HK-2 (cell line): ENCODE results near the gene AK3.

Experiments used
- DNase-seq: peaks from one replicate; pipeline ENCODE4 v3.0.0-alpha.2; 2018; ENCODE audit not compliant: unreplicated experiment

AK3 gene

GRCh38 chr9:4706021-4706420 is 35.0 kb downstream of the AK3 start:
- DNase-seq: no peak

DNA sequence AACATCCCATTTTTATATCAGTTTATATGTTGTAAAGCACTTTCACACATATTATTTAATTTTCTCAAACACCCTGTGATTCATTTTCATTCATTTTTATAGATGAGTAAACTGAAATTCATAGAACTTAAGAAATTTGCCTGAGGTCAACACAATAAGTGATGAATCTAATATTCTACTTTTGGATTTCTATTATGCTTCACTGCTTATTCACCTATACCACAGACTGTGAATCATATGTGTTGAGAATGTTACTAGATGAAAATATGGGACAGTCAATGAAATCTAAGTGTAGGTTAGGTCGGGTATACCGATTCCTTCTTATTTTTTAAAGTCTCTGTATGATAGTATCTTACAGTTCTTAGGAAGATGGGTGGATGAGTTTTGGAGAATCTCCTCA is 36.9 kb downstream of the AK3 start:
- DNase-seq: no peak

DNA sequence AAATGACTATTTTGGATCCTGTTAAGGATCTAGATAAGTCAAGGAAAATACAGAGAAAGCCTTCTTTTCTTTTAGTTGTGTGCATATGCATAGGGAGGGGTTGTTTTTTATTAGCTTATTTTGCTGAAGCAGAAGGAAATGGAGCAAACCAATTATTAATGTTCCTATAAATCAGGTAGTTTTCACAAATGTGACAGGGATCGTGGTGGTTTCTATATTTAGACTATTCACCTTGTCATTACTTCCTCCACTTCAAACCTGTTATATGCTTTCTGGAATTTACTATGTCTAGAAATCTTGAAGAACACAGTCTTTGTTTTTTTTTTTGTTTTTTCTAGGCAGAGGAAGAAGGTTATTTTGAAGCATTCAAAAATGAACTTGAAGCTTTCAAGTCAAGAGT is 39.5 kb downstream of the AK3 start:
- DNase-seq: no peak

DNA sequence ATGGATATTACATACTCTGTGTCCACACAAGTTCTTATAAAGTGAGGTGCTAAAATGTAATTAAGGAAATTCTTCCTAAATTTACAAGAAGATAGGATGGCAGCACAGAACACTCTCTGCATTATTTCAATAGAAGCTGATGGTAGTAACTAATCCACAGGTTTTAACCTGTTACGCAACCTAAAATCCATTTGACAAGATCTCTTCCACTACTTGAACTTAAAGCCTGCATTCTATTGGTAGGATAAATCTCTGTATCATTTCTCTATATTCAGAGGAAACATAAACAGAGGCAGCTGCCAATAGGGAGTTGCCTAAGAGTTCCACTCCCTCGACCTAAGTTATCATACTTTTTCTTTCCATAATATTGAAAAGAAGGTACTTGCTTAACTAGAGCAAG is 40.1 kb downstream of the AK3 start:
- no peak for DNase-seq

DNA sequence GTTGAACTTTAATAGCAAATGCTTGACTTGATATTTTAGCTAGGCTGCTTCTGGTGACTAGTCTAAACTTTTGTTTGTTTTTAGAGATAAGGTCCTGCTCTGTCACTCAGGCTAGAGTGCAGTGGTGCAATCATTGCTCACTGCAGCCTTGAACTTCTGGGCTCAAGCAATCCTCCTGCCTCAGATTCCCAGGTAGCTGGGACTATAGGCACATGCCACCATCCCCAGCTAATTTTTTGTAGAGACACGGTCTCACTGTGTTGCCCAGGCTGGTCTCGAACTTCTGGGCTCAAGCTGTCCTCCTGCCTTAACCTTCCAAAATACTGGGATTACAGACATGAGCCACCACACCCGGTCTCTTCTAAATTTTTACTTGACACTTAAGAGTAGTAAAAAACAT is 40.9 kb downstream of the AK3 start:
- DNase-seq: no peak

- DNase-seq: no peak
Measured at GRCh38 chr9:4691795-4692194, 49.2 kb downstream of the AK3 start.

DNA sequence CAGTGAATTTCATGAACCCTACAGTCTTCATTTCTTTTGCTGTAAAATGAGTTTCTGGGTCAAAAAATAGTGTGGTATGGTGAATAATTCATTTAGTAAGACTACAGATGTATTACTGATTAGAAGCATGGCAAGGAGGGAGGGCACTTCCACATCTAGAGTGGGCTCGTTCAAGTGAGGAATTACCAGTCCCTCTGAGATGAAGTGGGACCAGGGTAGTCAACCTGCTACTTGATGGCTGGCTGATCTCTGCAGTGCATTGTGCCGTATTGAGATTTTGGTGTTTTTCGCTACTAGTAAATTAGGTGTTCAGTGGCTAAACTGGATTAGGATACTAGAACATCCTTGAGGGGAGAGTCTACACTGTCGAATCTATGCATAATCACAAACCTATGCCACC is 50.9 kb downstream of the AK3 start:
- no peak for DNase-seq

- DNase-seq: no peak
Measured at GRCh38 chr9:4689687-4690104, 51.3 kb downstream of the AK3 start.

DNA sequence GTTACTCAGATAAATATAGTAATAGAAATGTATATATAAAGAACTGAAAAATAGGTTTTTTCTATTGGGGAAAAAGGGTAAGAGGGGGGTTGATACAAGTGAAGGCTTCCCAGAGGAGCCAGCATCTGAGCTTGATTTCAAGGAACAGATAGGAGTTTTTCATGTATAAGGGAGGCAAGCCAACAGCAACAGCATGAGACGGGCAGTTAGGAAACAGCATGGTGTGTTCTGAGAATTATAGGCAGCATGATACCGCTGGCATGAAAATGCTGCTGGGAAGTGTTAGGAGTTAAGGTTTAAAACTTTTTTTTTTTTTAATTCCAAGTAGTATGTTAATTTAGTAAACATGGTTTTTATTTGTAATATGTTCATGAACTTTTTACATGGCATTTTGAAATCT is 52.0 kb downstream of the AK3 start:
- no peak for DNase-seq

DNA sequence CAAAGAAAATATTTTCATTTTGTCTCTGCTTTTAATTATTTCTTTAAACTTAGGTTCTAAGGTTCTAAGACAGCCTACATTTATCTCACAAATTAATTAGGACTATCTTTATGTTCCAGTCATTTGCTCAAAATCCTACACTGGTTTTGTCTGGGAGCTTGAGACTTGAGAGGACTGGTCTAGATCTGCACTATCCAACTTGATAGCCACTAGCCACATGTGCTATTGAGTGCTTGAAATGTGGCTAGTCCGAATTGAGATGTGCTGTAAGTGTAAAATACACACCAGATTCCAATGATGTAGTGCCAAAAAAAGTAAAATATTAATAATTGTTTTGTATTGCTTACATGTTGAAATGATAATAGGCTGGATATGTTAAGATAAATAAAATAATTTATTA is 54.4 kb downstream of the AK3 start:
- DNase-seq: no peak

DNA sequence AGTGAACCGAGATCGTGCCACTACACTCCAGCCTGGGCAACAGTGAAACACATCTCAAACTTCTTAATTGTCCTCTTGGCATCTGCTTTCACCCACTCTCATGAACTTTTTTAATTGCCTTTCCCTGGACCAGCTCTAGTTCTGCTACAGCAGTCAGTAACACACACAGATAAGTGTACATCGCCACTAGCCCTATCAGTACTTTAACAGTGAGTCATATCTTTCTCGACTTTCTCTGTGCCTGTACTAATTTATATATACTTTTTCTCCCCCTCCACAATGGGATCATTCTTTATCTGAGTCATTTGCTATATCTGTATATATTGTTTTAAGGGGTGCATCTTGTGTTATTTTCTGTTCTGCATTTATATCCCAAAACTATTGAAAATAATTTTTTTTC is 54.9 kb downstream of the AK3 start:
- no peak for DNase-seq

DNA sequence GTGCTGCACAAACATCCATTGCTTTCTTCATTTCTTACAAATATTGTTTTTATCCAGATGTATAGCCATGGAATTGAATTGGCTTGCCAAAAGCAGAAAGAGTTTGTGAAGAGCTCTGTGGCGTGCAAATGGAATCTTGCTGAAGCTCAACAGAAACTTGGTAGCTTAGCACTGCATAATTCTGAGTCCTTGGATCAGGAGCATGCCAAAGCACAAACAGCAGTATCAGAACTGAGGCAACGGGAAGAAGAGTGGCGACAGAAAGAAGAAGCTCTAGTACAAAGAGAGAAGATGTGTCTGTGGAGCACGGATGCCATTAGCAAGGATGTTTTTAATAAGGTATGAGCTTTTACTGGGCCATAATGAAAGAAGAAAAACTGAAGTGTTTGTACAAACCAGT is 56.2 kb downstream of the AK3 start:
- DNase-seq: no peak

- DNase-seq: no peak
Measured at GRCh38 chr9:4680750-4681149, 60.3 kb downstream of the AK3 start.

DNA sequence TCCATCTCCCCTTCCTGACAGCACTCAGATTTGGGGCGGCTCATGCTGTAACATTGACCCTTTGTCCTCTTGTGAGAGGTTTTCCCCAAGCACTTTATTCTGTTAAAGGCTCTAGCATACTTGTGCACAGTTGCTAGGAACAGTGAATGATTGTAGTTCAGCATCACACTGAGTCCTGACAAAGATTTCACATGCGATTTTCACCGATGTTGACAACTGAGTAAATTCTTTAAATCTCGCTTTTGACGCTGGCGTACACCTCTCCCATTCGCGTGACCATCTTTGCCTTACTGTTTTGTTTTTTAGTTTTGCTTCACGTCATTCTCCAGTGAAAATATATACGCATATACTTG is 60.9 kb downstream of the AK3 start:
- no peak for DNase-seq

DNA sequence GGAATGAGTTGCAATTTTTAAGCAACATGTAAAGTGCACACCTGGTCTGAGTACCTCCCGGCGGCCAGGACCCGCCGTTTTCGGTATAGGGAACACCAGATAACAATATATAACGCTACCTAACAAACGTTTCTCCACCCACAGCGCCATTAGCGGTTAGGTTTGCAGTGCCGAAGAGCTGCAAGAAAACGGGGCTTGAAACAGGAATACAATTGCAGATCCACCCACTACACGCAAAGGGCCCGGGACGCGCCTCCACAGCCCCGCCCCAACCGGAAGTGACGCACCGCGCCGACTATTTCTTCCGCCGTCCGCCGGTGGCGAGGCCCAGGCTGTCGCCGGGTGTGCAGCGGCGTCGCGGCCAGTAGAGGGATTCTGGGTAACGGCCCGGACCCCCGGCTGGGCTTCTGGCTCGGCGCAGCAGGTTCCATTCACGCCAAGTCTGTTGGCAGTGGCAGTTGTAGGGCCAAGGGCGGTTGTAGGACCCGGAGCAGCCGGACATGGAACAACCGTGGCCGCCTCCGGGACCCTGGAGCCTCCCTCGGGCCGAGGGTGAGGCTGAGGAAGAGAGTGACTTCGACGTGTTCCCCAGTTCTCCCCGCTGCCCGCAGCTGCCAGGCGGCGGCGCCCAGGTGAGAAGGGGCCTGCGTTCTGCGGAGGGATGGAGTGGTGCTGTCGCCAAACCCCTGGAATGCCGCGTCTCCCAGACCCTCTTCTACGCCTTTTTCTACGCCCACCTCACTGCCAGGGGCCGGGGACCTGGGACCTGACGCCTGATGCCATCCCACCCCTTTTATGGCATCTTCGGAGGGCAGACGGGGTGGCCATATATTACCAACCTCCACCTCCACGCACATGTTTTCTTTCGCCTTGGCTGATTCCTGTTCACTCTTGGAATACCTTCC is 61.5 kb downstream of the AK3 start, which contains the start of gene CDC37L1:
TSS of gene CDC37L1 (plus strand) at position 302 of the 905 bp plus-strand sequence. CDS start at position 501, 199 bp downstream.
- peak; percentile 92 for DNase-seq

- peak; percentile 18 for DNase-seq
Measured at GRCh38 chr9:4678679-4679267, 62.2 kb downstream of the AK3 start.

DNA sequence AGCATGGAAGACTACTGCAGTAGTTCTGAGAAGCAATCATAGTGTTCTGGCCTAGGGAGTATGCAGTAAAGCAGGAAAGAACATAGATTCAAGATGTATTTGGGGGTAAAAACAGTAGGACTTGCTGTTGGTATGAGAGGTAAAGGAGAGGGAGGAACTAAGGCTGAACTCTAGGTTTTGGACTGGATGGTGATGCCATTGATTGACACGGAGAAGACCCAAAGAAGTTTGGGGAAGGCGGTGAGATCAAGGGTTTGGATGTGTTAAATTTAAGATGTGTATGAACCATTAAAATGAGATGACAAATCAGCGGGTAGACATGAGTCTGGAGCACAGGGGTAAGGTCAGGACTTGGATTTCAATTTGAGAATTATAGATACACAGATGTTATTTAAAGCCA is 63.6 kb downstream of the AK3 start:
- DNase-seq: no peak

- DNase-seq: no peak
Measured at GRCh38 chr9:4674783-4675182, 66.2 kb downstream of the AK3 start.

- DNase-seq: no peak
Measured at GRCh38 chr9:4671737-4672136, 69.3 kb downstream of the AK3 start.

- no peak for DNase-seq
Measured at GRCh38 chr9:4670591-4670990, 70.4 kb downstream of the AK3 start.

- DNase-seq: no peak
Measured at GRCh38 chr9:4669890-4670289, 71.1 kb downstream of the AK3 start.

DNA sequence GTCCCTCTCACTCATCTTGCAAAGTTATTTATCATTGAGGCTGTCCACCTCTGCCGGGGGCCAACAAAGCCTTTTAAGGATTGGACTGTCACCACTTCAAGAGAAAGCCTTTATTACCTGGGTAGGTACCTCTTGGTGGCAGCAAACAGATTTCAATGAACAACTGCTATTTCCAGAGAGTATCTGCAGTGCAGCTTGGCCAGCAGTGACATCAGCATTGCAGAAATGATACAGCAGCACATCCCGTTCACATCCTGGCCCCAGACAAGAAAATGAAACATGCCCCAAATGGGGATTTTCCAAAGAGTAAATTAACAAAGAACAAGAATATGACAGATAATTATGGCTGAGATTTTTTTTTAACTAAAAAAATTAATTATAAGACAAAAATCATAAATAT is 72.4 kb downstream of the AK3 start:
- DNase-seq: no peak

DNA sequence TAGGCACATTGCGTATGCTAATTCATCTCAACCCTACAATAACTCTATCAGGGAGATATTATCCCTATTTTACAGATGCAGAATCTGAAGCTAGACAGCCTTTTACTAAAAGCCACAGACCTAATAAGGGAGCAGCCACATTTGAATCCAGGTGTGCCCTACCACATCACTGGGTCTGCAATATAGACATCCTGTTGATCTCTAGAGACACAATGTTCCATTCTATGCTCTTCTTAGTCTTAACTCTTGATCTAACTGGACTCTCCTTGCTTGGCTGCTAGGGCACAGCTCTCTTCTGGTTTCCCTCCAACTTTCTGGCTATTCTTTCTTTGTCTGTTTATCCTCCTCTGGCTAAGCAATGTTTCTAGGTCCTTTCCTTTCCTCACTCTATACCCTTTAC is 73.3 kb downstream of the AK3 start:
- no peak for DNase-seq
